Measurements from ENCODE around the gene CCDC9. TPM values are rescaled to one million over a fixed set of nuclear protein-coding genes. Genes with fewer than 3 reads are reported as not detected.
A peak's percentile ranks its signal among the peaks of the same experiment; 100 is the strongest.
"Not testable (repeated sequence)": the region's sequence is repeated elsewhere in the genome, so short reads cannot be mapped to it uniquely, and the experiment has no call there.

CCDC9 gene
- polyA plus RNA-seq, 1 experiment = 5.0 TPM

- H3K9me3 ChIP-seq (ENCODE audit: control insufficient read depth, insufficient read depth, low read length) = no peaks in the 10 kb centered on the region; the same call in 1 of the 2 replicates
- no peaks in the 10 kb centered on the region for H3K27me3 ChIP-seq (ENCODE audit: control insufficient read depth, insufficient read depth, low read length)
- TF ChIP-seq CTCF (IDR thresholded peaks at IDR 0.05; ENCODE audit: low read depth, low read length) = peak; percentile 92
- H3K27ac ChIP-seq (ENCODE audit: low read depth, low read length) = peak overlapping the region; percentile 95
- ChIA-PET CTCF (interaction anchor here (0.6 to 6.3 kb wide), 35 partner anchors 9 to 270 kb away, joined by 3 to 351 read pairs (median 8); partner anchors contain the start of genes CCDC9, SAE1 and ZC3H4), POLR2A (interaction anchor here (0.6 to 2.7 kb wide), 15 partner anchors 12 to 393 kb away, joined by 3 to 56 read pairs (median 4); partner anchors contain the start of genes AP2S1, CCDC9 and ZC3H4)
- peak overlapping the region; percentile 63 for H3K4me3 ChIP-seq (ENCODE audit: low read depth, low read length)
- DNase-seq (ENCODE audit: low read depth, low spot score) = peak; percentile 94
These were observed 12.4 kb upstream of the CCDC9 start for GRCh38 chr19:47243776-47244547.

- Histone ChIP-seq H3K27me3 (ENCODE audit: control insufficient read depth, insufficient read depth, low read length) (no peaks in the 10 kb centered on the region), H3K27ac (ENCODE audit: low read depth, low read length) (no peak overlapping the region), H3K9me3 (ENCODE audit: control insufficient read depth, insufficient read depth, low read length) (no peaks in the 10 kb centered on the region; the same call in 1 of the 2 replicates), H3K4me3 (ENCODE audit: low read depth, low read length) (no peak overlapping the region)
- ChIA-PET POLR2A (no interaction called here), CTCF (interaction anchor here (0.6 to 6.3 kb wide), 40 partner anchors 8 to 407 kb away, joined by 3 to 351 read pairs (median 5); partner anchors contain the start of genes CCDC9, DHX34 and SAE1)
- DNase-seq (ENCODE audit: low read depth, low spot score) = peak; percentile 49
- TF ChIP-seq CTCF (IDR thresholded peaks at IDR 0.05; ENCODE audit: low read depth, low read length) = peak; percentile 97
These were observed 8.9 kb upstream of the CCDC9 start for GRCh38 chr19:47247308-47247990.

- POLR2A ChIA-PET = interaction anchor here (1.4 kb wide), 1 partner anchor 27 kb away, joined by 6 read pairs; no protein-coding TSS in a partner anchor
- H3K27ac ChIP-seq (ENCODE audit: low read depth, low read length) = peak overlapping the region; percentile 87
- H3K9me3 ChIP-seq (ENCODE audit: control insufficient read depth, insufficient read depth, low read length); H3K4me3 ChIP-seq (ENCODE audit: low read depth, low read length); DNase-seq (ENCODE audit: low read depth, low spot score); H3K27me3 ChIP-seq (ENCODE audit: control insufficient read depth, insufficient read depth, low read length): not testable (repeated sequence)
- CTCF ChIA-PET = interaction anchor here (0.6 to 2.3 kb wide), 5 partner anchors 8 to 127 kb away, joined by 3 to 14 read pairs (median 4); no protein-coding TSS in a partner anchor
These were observed 3.3 kb upstream of the CCDC9 start for GRCh38 chr19:47253016-47253415.

- DNase-seq (ENCODE audit: low read depth, low spot score) = peak; percentile 79
- POLR2A ChIA-PET = interaction anchor here (1.4 kb wide), 1 partner anchor 28 kb away, joined by 6 read pairs; no protein-coding TSS in a partner anchor
- Histone ChIP-seq H3K27me3 (ENCODE audit: control insufficient read depth, insufficient read depth, low read length) (no peaks in the 10 kb centered on the region), H3K4me3 (ENCODE audit: low read depth, low read length) (0 out of 2 replicates have a peak overlapping the region, but pooled peaks have one; percentile 22), H3K27ac (ENCODE audit: low read depth, low read length) (peak overlapping the region; percentile 91), H3K9me3 (ENCODE audit: control insufficient read depth, insufficient read depth, low read length) (no peaks in the 10 kb centered on the region)
- TF ChIP-seq CTCF (IDR thresholded peaks at IDR 0.05; ENCODE audit: low read depth, low read length) = no peak
- CTCF ChIA-PET = interaction anchor here (0.6 to 2.3 kb wide), 5 partner anchors 9 to 128 kb away, joined by 3 to 14 read pairs (median 4); no protein-coding TSS in a partner anchor
These were observed 2.9 kb upstream of the CCDC9 start for GRCh38 chr19:47253467-47253881.

GRCh38 chr19:47253970-47254369 lies 2.4 kb upstream of the CCDC9 start:
- Histone ChIP-seq H3K27me3 (ENCODE audit: control insufficient read depth, insufficient read depth, low read length) (no peaks in the 10 kb centered on the region), H3K4me3 (ENCODE audit: low read depth, low read length) (no peak overlapping the region), H3K9me3 (ENCODE audit: control insufficient read depth, insufficient read depth, low read length) (no peaks in the 10 kb centered on the region), H3K27ac (ENCODE audit: low read depth, low read length) (peak overlapping the region; percentile 91)
- CTCF ChIA-PET = interaction anchor here (1.0 to 2.3 kb wide), 4 partner anchors 9 to 128 kb away, joined by 3 to 14 read pairs (median 4); no protein-coding TSS in a partner anchor
- TF ChIP-seq CTCF (IDR thresholded peaks at IDR 0.05; ENCODE audit: low read depth, low read length) = no peak
- no peak for DNase-seq (ENCODE audit: low read depth, low spot score)
- POLR2A ChIA-PET = interaction anchor here (1.4 kb wide), 1 partner anchor 28 kb away, joined by 6 read pairs; no protein-coding TSS in a partner anchor

Data from AG04450 (cell line).